HepG2 (cell line): ENCODE results near the gene THEMIS. TPM values are rescaled to one million over a fixed set of nuclear protein-coding genes. Genes with fewer than 3 reads are reported as not detected.

Experiments used
- ATAC-seq: fragments of 200-7000 bp; cut with Tn5 transposase; 3 replicates; pipeline ENCODE4 v1.9.1; 2020; ENCODE audit warnings: mild to moderate bottlenecking, moderate library complexity
- BruUV-seq: library from RNA; stranded (reverse); fragments of 400-500 nt; replicated peaks from 2 replicates; lab custom pipeline; 2021; lab: Mats Ljungman, UMichigan
- CTCF ChIA-PET: fragments of 300-600 bp; formaldehyde crosslinking; extraction: SDS; loops from one replicate; lab custom pipeline; 2021; ENCODE audit warnings: low total read pairs, inconsistent platforms, low intra/inter-chr PET ratio; lab: Yijun Ruan, JAX
- POLR2A ChIA-PET: fragments of 350-600 bp; sonication (Branson Sonifier 250); formaldehyde crosslinking; loops from one replicate; lab custom pipeline; 2020; ENCODE audit warnings: antibody characterized with exemption, inconsistent platforms; lab: Yijun Ruan, JAX
- DNase-seq: peaks from one replicate; pipeline ENCODE4 v3.0.0-alpha.2; 2015; ENCODE audit warnings: low spot score
- FAIRE-seq: peaks from 3 replicates; lab custom pipeline; 2011; peaks lifted over from hg19 to GRCh38; lab: Jason Lieb, UNC
- H2AFZ ChIP-seq: one replicate; pipeline ENCODE4 v1.6.1; 2011; ENCODE audit warnings: low read length, inconsistent platforms
- H3K27ac ChIP-seq: fragments of 300-600 bp; 3 replicates; pipeline ENCODE4 v1.8.0; 2011; ENCODE audit warnings: mixed run types, mild to moderate bottlenecking, mixed read lengths, low read length, inconsistent platforms; ENCODE audit not compliant: insufficient read depth; ENCODE audit errors: extremely low read length
- H3K27me3 ChIP-seq, 2 experiments: fragments of 200-600 bp in 1 of 2; 2 replicates in 1 of 2; 3 replicates in 1 of 2; pipeline versions ENCODE4 v1.6.0 to v1.8.0; 2011; ENCODE audit warnings: low read length in 2 of 2, mild to moderate bottlenecking in 2 of 2, moderate library complexity in 2 of 2, inconsistent platforms in 1 of 2; ENCODE audit not compliant: insufficient read depth in 2 of 2, control insufficient read depth in 1 of 2
- H3K36me3 ChIP-seq, 2 experiments: fragments of 200-600 bp in 1 of 2; replicated peaks in 1 of 2; 2 replicates in 1 of 2; 3 replicates in 1 of 2; pipeline versions ENCODE4 v1.5.1 to v1.8.0; 2011; ENCODE audit warnings: low read length in 2 of 2, inconsistent platforms in 1 of 2; ENCODE audit not compliant: insufficient read depth in 2 of 2, control insufficient read depth in 1 of 2
- H3K4me1 ChIP-seq: 2 replicates; pipeline ENCODE4 v1.5.1; 2012; ENCODE audit warnings: low read length, inconsistent platforms; ENCODE audit not compliant: insufficient read depth
- H3K4me2 ChIP-seq: 2 replicates; pipeline ENCODE4 v1.6.0; 2011; ENCODE audit warnings: low read depth, low read length, inconsistent platforms
- H3K4me3 ChIP-seq, 3 experiments: fragments of 200-600 bp in 1 of 3; sonication (generic), shearing (Covaris generic) in 1 of 3; replicated peaks in 1 of 3; 2 replicates each; pipeline ENCODE4 v1.5.1; 2011 to 2016; ENCODE audit warnings: low read length in 3 of 3, inconsistent platforms in 2 of 3, low read depth in 2 of 3, mild to moderate bottlenecking in 2 of 3, control low read depth in 1 of 3, mixed read lengths in 1 of 3; ENCODE audit not compliant: insufficient read depth in 1 of 3
- H3K79me2 ChIP-seq: one replicate; pipeline ENCODE4 v1.6.1; 2011; ENCODE audit warnings: low read length, inconsistent platforms; ENCODE audit not compliant: insufficient read depth
- H3K9ac ChIP-seq: 2 replicates; pipeline ENCODE4 v1.6.0; 2011; ENCODE audit warnings: mild to moderate bottlenecking, low read depth, low read length, inconsistent platforms; ENCODE audit not compliant: insufficient read depth
- H3K9me3 ChIP-seq: 2 replicates; pipeline ENCODE4 v1.5.1; 2012; ENCODE audit warnings: mild to moderate bottlenecking, low read length
- H4K20me1 ChIP-seq: 2 replicates; pipeline ENCODE4 v1.6.0; 2011; ENCODE audit warnings: inconsistent platforms, mild to moderate bottlenecking, low read length, moderate library complexity; ENCODE audit not compliant: insufficient read depth
- FOXP1 ChIP-seq, 2 experiments: fragments of 450-650 bp in 1 of 2; IDR thresholded peaks; 2 replicates each; pipeline ENCODE4 v1.6.1; 2017 to 2018; ENCODE audit warnings: antibody characterized with exemption in 1 of 2
- HNRNPK ChIP-seq: fragments of 200-400 bp; formaldehyde crosslinking; IDR thresholded peaks from 2 replicates; pipeline ENCODE4 v1.6.1; 2018; ENCODE audit warnings: low read length, low read depth, moderate library complexity, mild to moderate bottlenecking; ENCODE audit not compliant: poor library complexity, severe bottlenecking
- NFE2 ChIP-seq: sonication (generic); formaldehyde crosslinking; IDR thresholded peaks from 2 replicates; pipeline ENCODE4 v1.4.0; 2020; ENCODE audit warnings: missing genetic modification reagents
- POLR2AphosphoS2 ChIP-seq: IDR thresholded peaks from 2 replicates; pipeline ENCODE4 v1.6.1; 2011; ENCODE audit warnings: low read depth, low read length, improper control_type of control experiment
- RELA ChIP-seq: sonication (generic); formaldehyde crosslinking; IDR thresholded peaks from 2 replicates; pipeline ENCODE4 v1.4.0; 2020; ENCODE audit warnings: missing genetic modification reagents
- SMYD3 ChIP-seq: sonication (generic); formaldehyde crosslinking; IDR thresholded peaks from 2 replicates; pipeline ENCODE4 v1.8.1; 2023; ENCODE audit warnings: mild to moderate bottlenecking, missing genetic modification reagents
- STAG1 ChIP-seq: sonication (generic); formaldehyde crosslinking; IDR thresholded peaks from 2 replicates; pipeline ENCODE4 v1.4.0; 2020; ENCODE audit warnings: missing genetic modification reagents
- ZNF350 ChIP-seq: sonication (generic); formaldehyde crosslinking; IDR thresholded peaks from 2 replicates; pipeline ENCODE4 v1.4.0; 2020; ENCODE audit warnings: mild to moderate bottlenecking, low read depth, missing genetic modification reagents, borderline replicate concordance
- ZNF446 ChIP-seq: sonication (generic); formaldehyde crosslinking; IDR thresholded peaks from 2 replicates; pipeline ENCODE4 v1.5.0; 2020; ENCODE audit warnings: mild to moderate bottlenecking, missing genetic modification reagents
- ZNF510 ChIP-seq: sonication (generic); formaldehyde crosslinking; IDR thresholded peaks from 2 replicates; pipeline ENCODE4 v1.4.0; 2020; ENCODE audit warnings: low read depth, mild to moderate bottlenecking, missing genetic modification reagents
- ZNF720 ChIP-seq: sonication (generic); formaldehyde crosslinking; IDR thresholded peaks from 2 replicates; pipeline ENCODE4 v1.4.0; 2020; ENCODE audit warnings: missing genetic modification reagents
- ZNF737 ChIP-seq: sonication (generic); formaldehyde crosslinking; IDR thresholded peaks from 2 replicates; pipeline ENCODE4 v1.5.0; 2020; ENCODE audit warnings: missing genetic modification reagents, mild to moderate bottlenecking, borderline replicate concordance
- WGBS: methylation state at CpG from one replicate; pipeline ENCODE4 v1.1.6; 2017; ENCODE audit warnings: low lambda C conversion rate; 5-methylcytosine and 5-hydroxymethylcytosine counted together
- in situ Hi-C: cut with HindIII; loops from 2 replicates; pipeline ENCODE4 v1.10.0; 2017; ENCODE audit warnings: low pct_unique_long_range_greater_than_20kb; ENCODE audit not compliant: extremely low pct_ligation_motif_present
- intact Hi-C: fragments of 100-400 bp; cut with micrococcal nuclease; formaldehyde crosslinking; loops from one replicate; pipeline ENCODE4 v1.10.0; 2022; ENCODE audit not compliant: unreplicated experiment
- polyA plus RNA-seq, 8 experiments: library from polyadenylated mRNA; depleted of rRNA in 3 of 8; stranded (reverse) in 7 of 8; unstranded in 1 of 8; fragments of >200 nt; fragmentation: Illumina TruSeq in 4 of 8; extraction: Trizol in 4 of 8; gene quantifications; 2 replicates each; pipeline versions ENCODE4 v1.2.1 to v1.2.3, GENCODE V29; 2011 to 2016; ENCODE audit warnings: low read depth in 4 of 8, missing spikeins in 1 of 8, mixed read lengths in 1 of 8; ENCODE audit not compliant: insufficient read depth in 1 of 8
- total RNA-seq, 5 experiments: library from RNA; depleted of rRNA; stranded (reverse); fragments of >200 nt; fragmentation: Illumina TruSeq; extraction: Trizol; gene quantifications; 2 replicates each; pipeline ENCODE4 v1.2.3, GENCODE V29; 2016; ENCODE audit warnings: low read depth in 1 of 5
- TF ChIP-seq, protein P1 (sequence below): sonication (generic); formaldehyde crosslinking; IDR thresholded peaks from 2 replicates; pipeline ENCODE4 v1.4.0; 2020; ENCODE audit warnings: missing genetic modification reagents, mild to moderate bottlenecking, borderline replicate concordance
- TF ChIP-seq, protein P2 (sequence below): sonication (generic); formaldehyde crosslinking; conservative IDR thresholded peaks from 2 replicates; pipeline ENCODE4 v1.4.0; 2020; ENCODE audit warnings: missing genetic modification reagents
- TF ChIP-seq, protein P3 (sequence below): sonication (generic); formaldehyde crosslinking; IDR thresholded peaks from 2 replicates; pipeline ENCODE4 v1.5.0; 2020; ENCODE audit warnings: missing genetic modification reagents
- TF ChIP-seq, protein P4 (sequence below): sonication (generic); formaldehyde crosslinking; IDR thresholded peaks from 2 replicates; pipeline ENCODE4 v1.5.1; 2020; ENCODE audit warnings: mild to moderate bottlenecking, missing genetic modification reagents

Gene THEMIS
- total and polyA plus RNA-seq, 2 of the 13 experiments (the other 11 are each of a cell fraction or from before 2014, with no cell fraction given), result not detected

DNA sequence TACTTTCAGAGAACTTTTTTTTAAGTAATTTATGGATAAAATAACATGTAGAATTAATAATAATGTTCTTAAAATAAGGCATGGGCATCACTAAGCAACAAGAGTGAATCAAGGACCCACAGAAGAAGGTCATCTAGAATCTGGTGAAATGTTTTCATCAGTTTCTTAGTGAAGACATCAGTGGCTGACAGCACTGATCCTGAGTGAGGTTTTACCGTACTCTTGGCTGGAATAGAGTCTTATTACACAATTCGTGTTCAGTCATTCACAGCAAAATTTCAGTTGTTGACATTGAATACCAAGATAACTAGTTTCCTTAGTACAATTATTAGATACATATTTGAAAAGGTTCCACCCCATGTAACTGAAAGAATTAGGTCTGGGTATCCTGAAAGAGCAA lies 183.5 kb downstream of the THEMIS start:
- FAIRE-seq, result no peak
- 2% methylated on average over 2 of the region's 2 CpGs for WGBS
- in situ Hi-C loops (no loop called here), intact Hi-C loops (no loop called here)
- Histone ChIP-seq H3K27ac (no peak overlapping the region), H3K4me3 (no peak overlapping the region), H3K36me3 (no peaks in the 10 kb centered on the region), H2AFZ (no peak overlapping the region), H3K4me1 (no peaks in the 10 kb centered on the region), H4K20me1 (no peaks in the 10 kb centered on the region), H3K9me3 (no peaks in the 10 kb centered on the region), H3K79me2 (no peaks in the 10 kb centered on the region), H3K4me2 (no peak overlapping the region), H3K9ac (no peak overlapping the region), H3K27me3 (no peaks in the 10 kb centered on the region)
- CTCF ChIA-PET, result no interaction called here
- no peak for ATAC-seq
- DNase-seq, result no peak
- POLR2A ChIA-PET, result no interaction called here
- BruUV-seq, result no TSS peak
- TF ChIP-seq NFE2 (CRISPR knock-in tag), result no peak
- TF ChIP-seq ZNF737 (CRISPR knock-in tag), result no peak
- TF ChIP-seq, protein P1, sequence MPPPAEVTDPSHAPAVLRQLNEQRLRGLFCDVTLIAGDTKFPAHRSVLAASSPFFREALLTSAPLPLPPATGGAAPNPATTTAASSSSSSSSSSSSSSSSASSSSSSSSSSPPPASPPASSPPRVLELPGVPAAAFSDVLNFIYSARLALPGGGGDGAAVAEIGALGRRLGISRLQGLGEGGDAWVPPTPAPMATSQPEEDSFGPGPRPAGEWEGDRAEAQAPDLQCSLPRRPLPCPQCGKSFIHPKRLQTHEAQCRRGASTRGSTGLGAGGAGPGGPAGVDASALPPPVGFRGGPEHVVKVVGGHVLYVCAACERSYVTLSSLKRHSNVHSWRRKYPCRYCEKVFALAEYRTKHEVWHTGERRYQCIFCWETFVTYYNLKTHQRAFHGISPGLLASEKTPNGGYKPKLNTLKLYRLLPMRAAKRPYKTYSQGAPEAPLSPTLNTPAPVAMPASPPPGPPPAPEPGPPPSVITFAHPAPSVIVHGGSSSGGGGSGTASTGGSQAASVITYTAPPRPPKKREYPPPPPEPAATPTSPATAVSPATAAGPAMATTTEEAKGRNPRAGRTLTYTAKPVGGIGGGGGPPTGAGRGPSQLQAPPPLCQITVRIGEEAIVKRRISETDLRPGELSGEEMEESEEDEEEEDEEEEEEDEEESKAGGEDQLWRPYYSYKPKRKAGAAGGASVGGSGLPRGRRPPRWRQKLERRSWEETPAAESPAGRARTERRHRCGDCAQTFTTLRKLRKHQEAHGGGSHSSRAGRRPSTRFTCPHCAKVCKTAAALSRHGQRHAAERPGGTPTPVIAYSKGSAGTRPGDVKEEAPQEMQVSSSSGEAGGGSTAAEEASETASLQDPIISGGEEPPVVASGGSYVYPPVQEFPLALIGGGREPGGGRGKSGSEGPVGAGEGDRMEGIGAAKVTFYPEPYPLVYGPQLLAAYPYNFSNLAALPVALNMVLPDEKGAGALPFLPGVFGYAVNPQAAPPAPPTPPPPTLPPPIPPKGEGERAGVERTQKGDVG (CRISPR knock-in tag), result no peak
- no peak for TF ChIP-seq ZNF446 (CRISPR knock-in tag)
- TF ChIP-seq, protein P2, sequence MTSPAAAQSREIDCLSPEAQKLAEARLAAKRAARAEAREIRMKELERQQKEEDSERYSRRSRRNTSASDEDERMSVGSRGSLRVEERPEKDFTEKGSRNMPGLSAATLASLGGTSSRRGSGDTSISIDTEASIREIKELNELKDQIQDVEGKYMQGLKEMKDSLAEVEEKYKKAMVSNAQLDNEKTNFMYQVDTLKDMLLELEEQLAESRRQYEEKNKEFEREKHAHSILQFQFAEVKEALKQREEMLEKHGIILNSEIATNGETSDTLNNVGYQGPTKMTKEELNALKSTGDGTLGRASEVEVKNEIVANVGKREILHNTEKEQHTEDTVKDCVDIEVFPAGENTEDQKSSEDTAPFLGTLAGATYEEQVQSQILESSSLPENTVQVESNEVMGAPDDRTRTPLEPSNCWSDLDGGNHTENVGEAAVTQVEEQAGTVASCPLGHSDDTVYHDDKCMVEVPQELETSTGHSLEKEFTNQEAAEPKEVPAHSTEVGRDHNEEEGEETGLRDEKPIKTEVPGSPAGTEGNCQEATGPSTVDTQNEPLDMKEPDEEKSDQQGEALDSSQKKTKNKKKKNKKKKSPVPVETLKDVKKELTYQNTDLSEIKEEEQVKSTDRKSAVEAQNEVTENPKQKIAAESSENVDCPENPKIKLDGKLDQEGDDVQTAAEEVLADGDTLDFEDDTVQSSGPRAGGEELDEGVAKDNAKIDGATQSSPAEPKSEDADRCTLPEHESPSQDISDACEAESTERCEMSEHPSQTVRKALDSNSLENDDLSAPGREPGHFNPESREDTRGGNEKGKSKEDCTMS (CRISPR knock-in tag), result no peak
- TF ChIP-seq, protein P3, sequence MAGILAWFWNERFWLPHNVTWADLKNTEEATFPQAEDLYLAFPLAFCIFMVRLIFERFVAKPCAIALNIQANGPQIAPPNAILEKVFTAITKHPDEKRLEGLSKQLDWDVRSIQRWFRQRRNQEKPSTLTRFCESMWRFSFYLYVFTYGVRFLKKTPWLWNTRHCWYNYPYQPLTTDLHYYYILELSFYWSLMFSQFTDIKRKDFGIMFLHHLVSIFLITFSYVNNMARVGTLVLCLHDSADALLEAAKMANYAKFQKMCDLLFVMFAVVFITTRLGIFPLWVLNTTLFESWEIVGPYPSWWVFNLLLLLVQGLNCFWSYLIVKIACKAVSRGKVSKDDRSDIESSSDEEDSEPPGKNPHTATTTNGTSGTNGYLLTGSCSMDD (CRISPR knock-in tag), result no peak
- TF ChIP-seq, protein P4, sequence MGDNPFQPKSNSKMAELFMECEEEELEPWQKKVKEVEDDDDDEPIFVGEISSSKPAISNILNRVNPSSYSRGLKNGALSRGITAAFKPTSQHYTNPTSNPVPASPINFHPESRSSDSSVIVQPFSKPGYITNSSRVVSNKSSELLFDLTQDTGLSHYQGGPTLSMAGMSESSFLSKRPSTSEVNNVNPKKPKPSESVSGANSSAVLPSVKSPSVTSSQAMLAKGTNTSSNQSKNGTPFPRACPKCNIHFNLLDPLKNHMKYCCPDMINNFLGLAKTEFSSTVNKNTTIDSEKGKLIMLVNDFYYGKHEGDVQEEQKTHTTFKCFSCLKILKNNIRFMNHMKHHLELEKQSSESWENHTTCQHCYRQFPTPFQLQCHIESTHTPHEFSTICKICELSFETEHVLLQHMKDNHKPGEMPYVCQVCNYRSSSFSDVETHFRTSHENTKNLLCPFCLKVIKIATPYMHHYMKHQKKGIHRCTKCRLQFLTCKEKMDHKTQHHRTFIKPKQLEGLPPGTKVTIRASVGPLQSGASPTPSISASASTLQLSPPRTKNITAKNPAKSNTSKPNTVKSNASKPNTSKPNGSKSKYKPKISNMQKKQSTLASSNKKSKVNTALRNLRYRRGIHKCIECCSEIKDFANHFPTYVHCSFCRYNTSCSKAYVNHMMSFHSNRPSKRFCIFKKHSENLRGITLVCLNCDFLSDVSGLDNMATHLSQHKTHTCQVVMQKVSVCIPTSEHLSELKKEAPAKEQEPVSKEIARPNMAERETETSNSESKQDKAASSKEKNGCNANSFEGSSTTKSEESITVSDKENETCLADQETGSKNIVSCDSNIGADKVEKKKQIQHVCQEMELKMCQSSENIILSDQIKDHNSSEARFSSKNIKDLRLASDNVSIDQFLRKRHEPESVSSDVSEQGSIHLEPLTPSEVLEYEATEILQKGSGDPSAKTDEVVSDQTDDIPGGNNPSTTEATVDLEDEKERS (CRISPR knock-in tag), result no peak
- no peak for TF ChIP-seq ZNF350 (CRISPR knock-in tag)
- no peak for TF ChIP-seq STAG1 (CRISPR knock-in tag)
- no peak for TF ChIP-seq POLR2AphosphoS2
- TF ChIP-seq HNRNPK, result no peak
- TF ChIP-seq ZNF510, result no peak
- TF ChIP-seq ZNF720 (CRISPR knock-in tag), result no peak
- no peak for TF ChIP-seq FOXP1 (IDR thresholded peaks at IDR 0.05)
- TF ChIP-seq FOXP1 (CRISPR knock-in tag; IDR thresholded peaks at IDR 0.05), result no peak
- TF ChIP-seq RELA (CRISPR knock-in tag), result no peak
- no peak for TF ChIP-seq SMYD3
